Erythroblast (primary cell): ENCODE data around the gene NOL9.

Source experiments
- GATA1 ChIP-seq: IDR thresholded peaks from 2 replicates; pipeline ENCODE4 v1.6.1; 2011; ENCODE audit warnings: low read depth, mild to moderate bottlenecking, control low read depth, low read length, moderate library complexity
- POLR2A ChIP-seq: IDR thresholded peaks from 2 replicates; pipeline ENCODE4 v1.6.1; 2011; ENCODE audit warnings: mild to moderate bottlenecking, low read length

DNA sequence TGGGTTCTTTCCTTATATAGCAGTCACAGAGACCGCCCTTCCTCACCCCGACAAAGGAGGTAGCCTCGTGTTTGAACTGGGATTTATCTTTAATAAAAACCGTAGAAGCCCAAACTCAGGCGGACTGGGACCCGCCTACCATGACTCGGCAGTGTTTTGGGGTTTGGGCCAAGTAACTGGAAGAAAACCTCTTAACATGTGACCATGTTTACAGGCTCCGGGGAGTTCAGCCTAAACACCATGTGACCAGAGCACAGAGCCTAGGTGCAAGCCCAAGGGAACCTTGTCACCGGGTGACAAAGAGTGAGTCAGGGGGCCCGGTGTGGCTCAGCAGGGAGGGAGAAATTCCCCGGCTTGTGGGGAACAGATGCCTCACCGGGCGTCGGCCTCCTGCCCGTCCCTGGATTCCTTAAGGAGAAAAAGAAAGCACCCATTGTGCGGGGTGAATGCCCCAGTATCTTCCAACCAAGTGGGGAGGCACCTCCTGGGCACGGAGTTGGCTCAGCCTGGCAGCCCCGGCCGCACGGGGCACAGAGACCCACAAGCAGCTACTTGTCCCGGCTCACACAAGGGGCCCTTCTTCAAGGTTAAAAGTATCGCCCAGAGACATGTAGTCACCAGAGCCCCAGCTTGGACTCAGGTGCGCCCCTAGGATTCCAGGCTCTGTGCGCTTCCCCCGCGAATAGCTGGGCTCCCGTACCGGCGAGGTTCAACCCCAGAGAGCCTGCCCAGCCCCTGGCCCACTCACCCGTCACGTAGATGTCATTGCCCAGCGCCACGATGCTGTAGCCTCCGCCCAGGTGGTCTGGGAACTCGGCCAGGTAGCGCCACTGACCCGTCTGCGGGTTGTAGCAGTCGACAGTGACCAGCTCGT lies 47.0 kb upstream of the NOL9 start:
- peak; percentile 91 for TF ChIP-seq POLR2A
- TF ChIP-seq GATA1: no peak
